CD4-positive, alpha-beta T cell treated with Interferon gamma for 1 hour (primary cell): Measurements from ENCODE around the gene DPY19L1.
"Not testable (repeated sequence)": the region's sequence is repeated elsewhere in the genome, so short reads cannot be mapped to it uniquely, and the experiment has no call there.

Experiments
- DNase-seq: peaks from one replicate; pipeline ENCODE4 v3.0.0-alpha.2; 2020

DPY19L1 gene

GRCh38 chr7:34912236-34912635, 125.0 kb downstream of the DPY19L1 start:
- no peak for DNase-seq

GRCh38 chr7:34906266-34906850, 130.9 kb downstream of the DPY19L1 start:
- not testable (repeated sequence) for DNase-seq

GRCh38 chr7:34904987-34905386, 132.3 kb downstream of the DPY19L1 start:
- DNase-seq = no peak

GRCh38 chr7:34903921-34904320, 133.4 kb downstream of the DPY19L1 start:
- DNase-seq = not testable (repeated sequence)

GRCh38 chr7:34902182-34902581, 135.1 kb downstream of the DPY19L1 start:
- DNase-seq = no peak

- DNase-seq = no peak
Observed at GRCh38 chr7:34900891-34901513, 136.3 kb downstream of the DPY19L1 start.

- DNase-seq = no peak
Observed at GRCh38 chr7:34895202-34895601, 142.1 kb downstream of the DPY19L1 start.

- no peak for DNase-seq
Observed at GRCh38 chr7:34889951-34890350, 147.3 kb downstream of the DPY19L1 start.

- DNase-seq = no peak
Observed at GRCh38 chr7:34886856-34887255, 150.4 kb downstream of the DPY19L1 start.

GRCh38 chr7:34883855-34884254, 153.4 kb downstream of the DPY19L1 start:
- DNase-seq = not testable (repeated sequence)

GRCh38 chr7:34879871-34880270, 157.4 kb downstream of the DPY19L1 start:
- DNase-seq = no peak

- not testable (repeated sequence) for DNase-seq
Observed at GRCh38 chr7:34878944-34879735, 158.1 kb downstream of the DPY19L1 start.
